ENCODE measurements around the gene LY86. TPM values are rescaled to one million over a fixed set of nuclear protein-coding genes. Genes with fewer than 3 reads are reported as not detected.

The LY86 gene
- total RNA-seq, 6 donors from 2014 or later, result 2.1 to 21.9 (median 9.5) TPM

DNA sequence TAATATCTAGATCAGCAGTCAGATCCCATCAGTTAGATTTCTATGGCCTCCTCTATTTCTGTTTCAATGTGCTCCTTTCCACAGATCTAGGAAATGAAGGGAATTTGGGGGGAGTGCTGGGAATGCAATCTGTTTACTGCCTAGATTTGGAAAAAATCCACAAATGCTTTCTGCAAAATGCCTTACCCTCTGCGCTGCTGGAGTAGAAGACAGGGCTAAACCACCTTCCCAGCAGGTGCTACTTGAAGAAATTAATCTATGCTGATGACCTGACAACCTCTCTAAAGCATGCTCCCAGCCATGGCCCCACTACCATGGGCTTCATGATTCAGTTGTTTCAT is 46.2 kb downstream of the LY86 start:
- no peak for TF ChIP-seq EP300 (IDR thresholded peaks at IDR 0.05)
- no peak for TF ChIP-seq POLR2AphosphoS5 (IDR thresholded peaks at IDR 0.05)
- TF ChIP-seq POLR2A (IDR thresholded peaks at IDR 0.05), result no peak
- TF ChIP-seq, protein P1, sequence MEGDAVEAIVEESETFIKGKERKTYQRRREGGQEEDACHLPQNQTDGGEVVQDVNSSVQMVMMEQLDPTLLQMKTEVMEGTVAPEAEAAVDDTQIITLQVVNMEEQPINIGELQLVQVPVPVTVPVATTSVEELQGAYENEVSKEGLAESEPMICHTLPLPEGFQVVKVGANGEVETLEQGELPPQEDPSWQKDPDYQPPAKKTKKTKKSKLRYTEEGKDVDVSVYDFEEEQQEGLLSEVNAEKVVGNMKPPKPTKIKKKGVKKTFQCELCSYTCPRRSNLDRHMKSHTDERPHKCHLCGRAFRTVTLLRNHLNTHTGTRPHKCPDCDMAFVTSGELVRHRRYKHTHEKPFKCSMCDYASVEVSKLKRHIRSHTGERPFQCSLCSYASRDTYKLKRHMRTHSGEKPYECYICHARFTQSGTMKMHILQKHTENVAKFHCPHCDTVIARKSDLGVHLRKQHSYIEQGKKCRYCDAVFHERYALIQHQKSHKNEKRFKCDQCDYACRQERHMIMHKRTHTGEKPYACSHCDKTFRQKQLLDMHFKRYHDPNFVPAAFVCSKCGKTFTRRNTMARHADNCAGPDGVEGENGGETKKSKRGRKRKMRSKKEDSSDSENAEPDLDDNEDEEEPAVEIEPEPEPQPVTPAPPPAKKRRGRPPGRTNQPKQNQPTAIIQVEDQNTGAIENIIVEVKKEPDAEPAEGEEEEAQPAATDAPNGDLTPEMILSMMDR (IDR thresholded peaks at IDR 0.05), result no peak
- Histone ChIP-seq H3K27me3 (no peaks in the 10 kb centered on the region), H3K4me3 (no peak overlapping the region), H3K36me3 (no peaks in the 10 kb centered on the region), H3K4me1 (peaks cover 0 to 11% (median 2%) of the 10 kb centered on the region in 4 donors), H3K27ac (no peak overlapping the region), H3K9me3 (no peaks in the 10 kb centered on the region)
- DNase-seq (no peak), ATAC-seq (ENCODE audit: low FRiP score in 2 of 2) (no peak)
- 75 to 100% methylated on average over 1 of the region's 1 CpG for WGBS, 2 donors

DNA sequence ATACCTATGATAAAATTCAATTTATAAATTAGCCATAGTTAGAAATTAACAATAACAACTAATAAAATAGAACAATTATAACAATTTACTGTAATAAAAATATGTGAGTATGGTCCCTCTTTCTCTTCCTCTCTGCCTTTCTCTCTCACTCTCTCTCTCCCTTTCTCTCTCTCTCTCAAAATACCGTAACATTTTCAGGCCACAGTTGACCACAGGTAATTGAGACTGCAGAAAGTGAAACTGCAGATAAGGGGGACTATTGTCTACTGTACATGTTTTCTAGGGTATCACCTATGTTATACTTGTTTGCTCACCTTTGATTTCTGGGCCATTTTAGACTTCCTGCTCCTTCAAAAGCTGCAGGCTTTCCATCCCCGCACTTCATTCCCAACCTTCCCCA is 46.8 kb downstream of the LY86 start:
- ATAC-seq (ENCODE audit: low FRiP score in 2 of 2), result no peak
- DNase-seq, result no peak
- Histone ChIP-seq H3K27me3 (no peaks in the 10 kb centered on the region), H3K27ac (no peak overlapping the region), H3K36me3 (no peaks in the 10 kb centered on the region), H3K4me1 (peaks cover 0 to 11% (median 2%) of the 10 kb centered on the region in 4 donors), H3K9me3 (no peaks in the 10 kb centered on the region), H3K4me3 (no peak overlapping the region)
- TF ChIP-seq POLR2AphosphoS5 (IDR thresholded peaks at IDR 0.05), result no peak
- TF ChIP-seq, protein P1 (IDR thresholded peaks at IDR 0.05), result no peak
- TF ChIP-seq POLR2A (IDR thresholded peaks at IDR 0.05), result no peak
- no peak for TF ChIP-seq EP300 (IDR thresholded peaks at IDR 0.05)
- WGBS, 2 donors, result 68 to 70% methylated on average over 2 of the region's 2 CpGs

DNA sequence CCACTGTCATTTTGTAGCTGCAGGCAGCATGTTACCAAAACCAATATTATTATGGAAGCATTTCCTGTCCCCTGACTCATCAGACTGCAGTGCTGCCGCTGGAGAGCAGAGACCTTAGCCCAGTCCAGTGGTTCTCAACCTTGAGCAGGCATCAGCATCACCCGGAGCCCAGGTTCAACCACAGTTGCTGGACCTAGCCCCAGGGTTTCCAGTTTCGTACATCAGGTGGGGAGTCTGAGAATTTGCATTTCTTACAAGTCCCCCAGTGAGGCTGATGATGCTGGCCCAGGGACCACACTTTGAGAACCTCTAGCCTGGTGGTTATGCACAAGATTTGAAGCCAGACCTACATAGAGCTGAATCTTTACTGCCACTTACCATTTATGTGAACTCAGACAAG is 47.3 kb downstream of the LY86 start:
- no peak for DNase-seq
- H3K4me3 ChIP-seq, result no peak overlapping the region
- TF ChIP-seq POLR2AphosphoS5 (IDR thresholded peaks at IDR 0.05) (no peak), POLR2A (IDR thresholded peaks at IDR 0.05) (no peak), EP300 (IDR thresholded peaks at IDR 0.05) (no peak)
- TF ChIP-seq, protein P1 (IDR thresholded peaks at IDR 0.05), result no peak
- no peak overlapping the region for H3K27ac ChIP-seq
- peaks cover 0 to 11% (median 2%) of the 10 kb centered on the region in 4 donors for H3K4me1 ChIP-seq
- no peaks in the 10 kb centered on the region for H3K9me3 ChIP-seq
- ATAC-seq (ENCODE audit: low FRiP score in 2 of 2), result no peak
- WGBS, 2 donors, result 90 to 100% methylated on average over 3 of the region's 3 CpGs
- no peaks in the 10 kb centered on the region for H3K27me3 ChIP-seq
- no peaks in the 10 kb centered on the region for H3K36me3 ChIP-seq

DNA sequence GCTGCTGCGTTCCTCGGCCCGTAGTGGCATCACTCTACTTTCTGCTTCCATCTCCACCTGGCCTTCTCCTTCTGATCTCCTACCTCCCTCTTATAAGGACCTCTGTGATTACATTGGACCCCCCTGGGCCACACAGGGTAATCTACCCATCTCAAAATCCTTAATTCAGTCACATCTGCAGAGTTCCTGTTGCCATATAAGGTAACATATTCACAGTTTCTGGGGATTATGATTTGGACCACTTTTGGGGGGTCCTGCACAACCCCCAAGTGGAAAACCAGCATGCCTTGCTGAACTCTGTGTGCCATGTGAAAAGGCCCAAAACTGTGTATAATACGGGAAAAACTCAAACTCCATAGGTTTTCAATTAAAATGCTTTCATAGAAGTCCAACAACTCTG is 51.1 kb downstream of the LY86 start:
- Histone ChIP-seq H3K4me1 (no peaks in the 10 kb centered on the region), H3K27ac (no peak overlapping the region), H3K9me3 (no peaks in the 10 kb centered on the region), H3K27me3 (no peaks in the 10 kb centered on the region), H3K36me3 (no peaks in the 10 kb centered on the region), H3K4me3 (no peak overlapping the region)
- TF ChIP-seq POLR2AphosphoS5 (IDR thresholded peaks at IDR 0.05), result no peak
- TF ChIP-seq, protein P1 (IDR thresholded peaks at IDR 0.05), result no peak
- no peak for TF ChIP-seq EP300 (IDR thresholded peaks at IDR 0.05)
- TF ChIP-seq POLR2A (IDR thresholded peaks at IDR 0.05), result no peak
- no peak for ATAC-seq (ENCODE audit: low FRiP score in 2 of 2)
- no peak for DNase-seq
- 97 to 99% methylated on average over 4 of the region's 4 CpGs for WGBS, 2 donors

DNA sequence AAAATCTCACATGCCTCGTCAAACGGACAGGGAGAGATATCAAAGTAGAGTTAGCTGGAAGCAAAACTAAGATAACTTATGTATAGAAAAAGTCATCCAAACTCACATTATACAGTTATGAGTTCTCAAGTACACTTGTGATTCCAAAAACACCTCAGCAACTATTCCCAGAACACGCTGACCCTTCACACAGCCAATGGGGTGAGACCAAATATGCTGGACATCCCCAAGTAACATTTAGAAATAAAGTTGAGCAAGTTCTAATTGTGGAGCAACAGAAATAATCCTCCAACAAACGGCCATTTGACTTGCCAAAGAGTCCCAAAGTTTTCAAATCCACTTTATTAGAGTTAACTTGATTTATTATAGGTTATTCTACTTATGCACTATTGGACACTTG is 52.4 kb downstream of the LY86 start:
- Histone ChIP-seq H3K4me3 (no peak overlapping the region), H3K27me3 (no peaks in the 10 kb centered on the region), H3K36me3 (no peaks in the 10 kb centered on the region), H3K9me3 (no peaks in the 10 kb centered on the region), H3K4me1 (no peaks in the 10 kb centered on the region), H3K27ac (no peak overlapping the region)
- no peak for DNase-seq
- no peak for ATAC-seq (ENCODE audit: low FRiP score in 2 of 2)
- WGBS, 2 donors, result 78 to 85% methylated on average over 4 of the region's 4 CpGs
- TF ChIP-seq POLR2A (IDR thresholded peaks at IDR 0.05), result no peak
- TF ChIP-seq EP300 (IDR thresholded peaks at IDR 0.05), result no peak
- TF ChIP-seq POLR2AphosphoS5 (IDR thresholded peaks at IDR 0.05), result no peak
- TF ChIP-seq, protein P1 (IDR thresholded peaks at IDR 0.05), result no peak

Measured in upper lobe of left lung (tissue), 6 donors.